ENCODE data around the gene LCMT2.
A peak's percentile ranks its signal among the peaks of the same experiment; 100 is the strongest.
"Not testable (repeated sequence)": the region's sequence is repeated elsewhere in the genome, so short reads cannot be mapped to it uniquely, and the experiment has no call there.

The LCMT2 gene

DNA sequence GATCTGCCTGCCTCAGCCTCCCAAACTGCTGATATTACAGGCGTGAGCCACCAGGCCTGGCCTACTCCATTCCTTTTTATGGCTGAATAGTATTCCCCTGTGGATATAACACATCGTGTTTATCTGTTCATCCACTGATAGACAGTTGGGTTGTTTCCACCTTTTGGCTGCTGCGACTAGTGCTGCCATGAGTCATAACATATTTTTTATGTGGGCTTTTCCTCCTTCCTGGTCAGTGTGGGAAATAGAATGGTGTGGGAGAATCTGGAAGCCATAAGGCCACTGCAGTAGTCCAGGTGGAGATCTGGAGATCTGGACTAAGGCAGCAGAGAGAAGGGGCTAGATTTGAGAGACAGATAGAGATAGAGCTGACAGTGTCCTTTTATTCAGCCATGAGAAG, 16.2 kb downstream of the LCMT2 start:
- DNase-seq (ENCODE audit: low read depth): no peak

DNA sequence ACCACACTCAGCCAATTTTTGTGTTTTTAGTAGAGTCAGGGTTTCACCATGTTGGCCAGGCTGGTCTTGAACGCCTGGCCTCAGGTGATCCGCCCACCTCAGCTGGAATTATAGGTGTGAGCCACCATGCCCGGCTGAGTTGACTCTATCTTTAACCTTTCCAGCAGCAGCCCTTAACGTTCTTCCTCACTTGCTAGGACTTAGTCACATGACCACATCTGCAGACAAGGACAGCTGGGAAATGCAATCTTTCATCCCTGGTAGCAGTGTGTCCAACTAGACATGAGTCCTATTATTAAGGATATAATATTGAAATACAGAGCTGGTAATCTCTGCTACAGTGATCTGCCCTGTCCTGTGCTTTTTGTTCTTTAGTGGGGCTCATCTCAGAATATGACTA, 18.0 kb downstream of the LCMT2 start:
- no peak for DNase-seq (ENCODE audit: low read depth)

DNA sequence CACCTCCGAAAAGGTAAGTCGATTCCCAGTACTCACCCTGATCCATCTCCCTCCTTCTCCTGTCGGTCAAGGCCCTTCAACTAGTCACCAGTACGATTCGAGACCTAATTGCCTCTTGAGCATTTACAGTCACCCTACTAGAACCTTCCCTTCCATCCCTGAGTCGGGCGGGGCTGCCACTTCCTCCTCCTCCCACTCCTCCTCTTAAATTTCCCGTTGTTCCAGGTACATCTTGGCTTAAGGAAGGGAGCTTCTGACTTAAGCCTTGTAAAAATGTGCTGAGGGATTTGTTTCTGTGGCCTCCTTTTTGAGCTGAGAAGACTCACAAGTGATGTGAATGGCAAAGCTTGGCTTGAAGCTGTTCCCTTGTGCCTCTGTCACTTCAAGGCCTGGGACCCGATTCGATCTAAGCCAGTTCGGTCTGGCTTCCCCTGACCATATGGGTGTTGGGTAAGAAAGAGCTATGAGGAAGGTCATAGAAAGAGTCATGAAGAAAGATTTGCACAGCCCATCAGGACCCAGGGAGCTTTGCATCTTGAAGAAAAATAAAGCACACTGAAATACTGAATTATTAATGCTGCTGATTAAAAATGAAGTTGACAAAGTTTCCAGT, 28.1 kb downstream of the LCMT2 start, which contains the start of gene TGM7:
Gene TGM7, minus strand, starts transcription at position 51 of the 613 bp plus-strand sequence.
- no peak for DNase-seq (ENCODE audit: low read depth)

DNA sequence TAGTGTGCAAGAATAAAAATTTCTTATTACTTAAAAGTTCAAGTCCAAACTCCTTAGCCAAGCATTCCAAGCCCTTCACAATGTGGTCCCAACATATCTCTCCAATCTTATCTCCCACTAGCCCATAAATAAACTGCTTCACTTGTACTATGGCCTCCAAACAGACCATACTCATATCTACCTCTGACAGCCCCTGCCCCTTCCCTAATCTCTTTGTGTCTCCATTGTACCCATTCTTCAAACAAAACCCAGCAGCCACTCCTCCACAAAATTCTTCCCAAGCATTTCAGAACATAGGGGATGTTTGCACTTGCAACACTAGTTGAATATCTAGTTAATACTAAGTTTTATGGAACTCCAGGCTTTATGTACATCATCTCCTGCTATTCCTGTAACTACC, 30.5 kb downstream of the LCMT2 start:
- DNase-seq (ENCODE audit: low read depth): peak; percentile 12

DNA sequence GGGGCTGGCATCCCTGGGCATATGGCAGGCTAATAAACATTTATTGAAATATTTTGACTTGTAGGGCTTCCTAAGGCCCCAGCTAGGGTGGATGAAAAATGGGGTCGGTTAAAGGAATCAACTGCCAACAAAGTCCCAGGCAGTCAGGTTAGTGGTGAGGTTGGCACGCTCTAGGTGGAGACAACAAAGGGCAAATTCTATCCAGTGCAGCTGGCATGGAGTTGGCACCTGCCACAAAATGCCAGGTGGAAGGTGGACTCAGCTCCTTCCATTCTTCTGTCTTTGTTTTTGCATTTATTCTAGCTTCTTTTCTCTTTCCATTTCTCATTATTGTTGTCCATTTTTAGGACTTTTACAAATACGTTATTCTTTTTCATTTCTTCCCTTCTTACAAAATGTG, 31.0 kb downstream of the LCMT2 start:
- DNase-seq (ENCODE audit: low read depth): no peak

DNA sequence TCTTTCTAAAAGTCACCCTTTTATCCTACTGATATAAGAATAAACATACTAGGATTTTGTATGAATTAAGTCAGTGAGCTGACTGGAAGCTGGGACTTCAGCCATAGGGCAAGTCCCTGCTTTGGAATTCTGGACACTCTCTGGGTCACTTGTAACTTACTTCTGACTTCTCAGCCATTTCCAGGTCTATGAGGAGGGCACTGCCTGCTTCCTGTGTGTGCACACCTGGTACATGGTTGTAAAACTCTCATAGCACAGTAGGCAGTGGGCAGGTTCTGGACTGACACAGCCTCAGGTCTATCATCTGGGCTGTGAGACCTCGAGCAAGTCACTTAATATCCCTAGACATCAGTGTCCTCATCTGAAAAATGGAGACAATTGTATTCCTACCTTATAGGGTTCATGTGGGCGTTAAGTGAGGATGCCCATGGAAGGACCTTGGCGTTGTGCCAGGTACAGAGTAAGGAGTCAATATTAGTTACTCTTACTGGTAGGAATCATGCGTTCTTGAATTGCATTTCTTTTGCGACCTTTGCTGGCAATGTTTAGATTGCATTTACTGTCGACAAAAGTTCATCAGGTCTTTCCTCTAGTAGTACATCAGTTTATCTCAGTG, 36.2 kb downstream of the LCMT2 start:
- DNase-seq (ENCODE audit: low read depth): no peak

DNA sequence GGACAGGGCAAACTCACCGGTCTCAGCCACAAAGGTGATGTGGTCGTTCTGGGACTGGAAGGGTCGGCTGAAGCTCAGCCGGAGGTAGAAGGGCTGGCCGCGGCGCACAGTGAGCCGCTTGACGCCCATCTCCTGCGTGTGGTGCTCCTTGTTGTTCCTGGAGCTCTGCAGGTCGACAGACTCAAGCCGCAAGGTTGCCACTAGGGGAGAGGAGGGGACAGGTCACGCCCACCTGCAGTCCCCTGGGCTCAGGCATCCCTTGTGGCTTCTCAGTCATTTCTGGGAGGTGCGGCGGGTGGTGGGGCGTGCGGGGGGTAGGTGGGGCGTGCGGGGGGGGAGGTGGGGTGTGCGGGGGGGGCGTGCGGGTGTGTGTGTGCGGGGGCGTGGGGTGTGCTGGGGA, 36.9 kb downstream of the LCMT2 start:
- DNase-seq (ENCODE audit: low read depth): no peak

DNA sequence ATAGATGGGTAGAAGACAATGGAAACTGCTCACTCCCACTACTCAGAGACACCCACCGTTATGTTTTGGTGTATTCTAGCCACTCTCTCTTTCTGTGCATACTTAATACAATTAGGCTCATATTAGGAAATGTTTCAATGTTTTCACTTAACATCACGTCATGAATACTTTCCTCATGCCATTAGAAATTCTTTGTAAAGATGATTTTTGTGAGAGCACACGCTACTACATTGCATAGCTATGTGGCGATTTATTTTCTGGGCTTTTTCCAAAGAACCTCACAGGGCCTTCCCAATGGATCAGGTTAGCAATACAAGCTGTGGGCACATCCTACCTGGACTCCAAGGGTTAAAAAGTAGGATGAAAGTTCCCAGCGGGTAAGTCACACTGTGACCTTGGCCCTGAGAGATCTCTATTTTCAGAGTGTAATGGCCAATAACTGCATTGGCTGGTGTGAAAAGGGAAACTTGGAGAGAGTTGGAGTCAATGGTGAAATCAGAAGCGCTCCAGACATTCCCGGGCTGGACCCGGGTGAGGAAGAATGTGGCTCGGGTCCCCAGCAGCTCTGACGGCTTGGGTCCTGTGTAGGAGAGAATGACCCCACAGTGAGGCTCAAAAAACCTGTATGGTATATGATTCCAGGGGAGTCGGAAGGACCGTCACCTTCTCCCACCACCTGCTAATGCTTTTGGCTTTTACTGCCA, 37.8 kb downstream of the LCMT2 start:
- DNase-seq (ENCODE audit: low read depth): no peak

DNA sequence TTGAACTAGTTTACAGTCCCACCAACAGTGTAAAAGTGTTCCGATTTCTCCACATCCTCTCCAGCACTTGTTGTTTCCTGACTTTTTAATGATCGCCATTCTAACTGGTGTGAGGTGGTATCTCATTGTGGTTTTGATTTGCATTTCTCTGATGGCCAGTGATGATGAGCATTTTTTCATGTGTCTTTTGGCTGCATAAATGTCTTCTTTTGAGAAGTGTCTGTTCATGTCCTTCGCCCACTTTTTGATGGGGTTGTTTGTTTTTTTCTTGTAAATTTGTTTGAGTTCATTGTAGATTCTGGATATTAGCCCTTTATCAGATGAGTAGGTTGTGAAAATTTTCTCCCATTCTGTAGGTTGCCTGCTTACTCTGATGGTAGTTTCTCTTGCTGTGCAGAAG, 40.7 kb downstream of the LCMT2 start:
- not testable (repeated sequence) for DNase-seq (ENCODE audit: low read depth)

DNA sequence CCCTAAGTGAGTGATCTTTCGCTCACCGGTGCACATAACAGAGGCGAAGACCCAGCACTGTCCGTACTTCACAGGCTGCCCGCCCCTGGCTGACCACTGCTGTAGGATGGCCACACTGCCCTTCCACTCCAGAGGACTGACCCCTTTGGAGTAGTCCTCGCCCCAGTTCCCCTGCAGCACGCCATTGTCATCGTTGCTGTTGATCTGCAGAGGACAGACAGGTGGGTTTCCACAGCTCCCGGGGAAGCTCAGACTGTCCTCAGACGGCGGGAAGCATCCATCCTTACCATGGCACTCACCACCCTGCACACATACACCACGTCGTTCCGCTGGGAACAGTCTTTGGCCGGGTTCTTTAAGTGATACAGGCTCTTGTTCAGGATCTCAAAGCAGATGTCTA, 43.1 kb downstream of the LCMT2 start:
- no peak for DNase-seq (ENCODE audit: low read depth)

DNA sequence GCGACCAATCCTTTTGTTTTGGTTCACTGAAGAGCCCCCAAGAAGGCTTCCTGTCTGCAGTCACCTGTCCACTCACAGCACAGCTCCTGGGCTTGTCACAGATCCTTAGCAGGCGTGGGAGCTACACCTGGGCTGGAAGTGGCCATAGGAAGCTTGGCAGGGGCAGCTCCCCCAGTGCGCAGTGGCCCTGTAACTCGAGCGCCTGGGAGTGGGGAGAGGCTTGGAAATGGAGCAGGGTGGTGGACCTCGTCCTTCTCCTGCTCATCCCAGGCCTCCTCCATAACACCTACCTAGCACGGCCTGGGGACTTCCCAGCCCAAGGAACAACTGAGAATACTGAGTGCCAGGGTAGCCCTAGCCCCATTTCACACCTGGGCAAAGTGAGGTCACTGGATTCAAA, 44.3 kb downstream of the LCMT2 start:
- no peak for DNase-seq (ENCODE audit: low read depth)

DNA sequence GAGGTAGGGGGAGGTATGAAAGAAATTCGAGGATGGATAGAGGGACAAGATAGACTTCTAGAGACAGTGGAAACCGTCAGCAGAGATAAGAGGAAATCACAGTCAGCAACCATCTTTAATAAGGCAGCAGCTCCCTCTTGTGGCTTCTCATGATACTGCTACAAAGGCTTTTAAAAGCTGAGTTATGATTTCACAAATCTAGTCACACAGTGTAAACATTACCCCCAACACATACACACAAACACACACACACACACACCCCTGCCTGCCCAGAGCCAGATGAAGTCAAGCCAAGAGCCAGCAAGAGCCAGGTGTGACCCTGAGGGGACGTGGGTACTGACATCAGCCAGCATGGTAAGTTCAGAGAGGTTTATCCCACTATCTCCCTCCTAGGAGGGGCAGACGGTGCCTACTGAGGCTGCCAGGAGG, 44.8 kb downstream of the LCMT2 start:
- DNase-seq (ENCODE audit: low read depth): peak; percentile 65

DNA sequence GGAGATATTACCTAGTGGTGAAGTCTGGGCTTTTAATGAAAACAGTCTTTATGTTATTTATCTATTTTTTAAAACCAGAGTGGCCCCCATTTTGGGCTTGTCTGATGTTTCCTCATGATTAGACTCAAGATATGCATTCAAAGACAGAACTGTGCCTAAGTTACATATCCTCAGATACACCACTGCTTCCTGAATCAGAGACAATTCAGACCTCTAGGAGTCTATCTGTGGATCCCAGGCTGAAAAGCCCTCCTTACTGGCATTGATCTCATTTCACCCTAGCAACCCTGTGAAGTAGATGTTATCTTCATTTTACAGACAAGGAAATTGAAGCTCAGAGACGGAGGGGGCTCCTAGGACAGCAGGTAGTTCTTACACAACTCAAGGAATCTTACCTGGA, 46.8 kb downstream of the LCMT2 start:
- no peak for DNase-seq (ENCODE audit: low read depth)

DNA sequence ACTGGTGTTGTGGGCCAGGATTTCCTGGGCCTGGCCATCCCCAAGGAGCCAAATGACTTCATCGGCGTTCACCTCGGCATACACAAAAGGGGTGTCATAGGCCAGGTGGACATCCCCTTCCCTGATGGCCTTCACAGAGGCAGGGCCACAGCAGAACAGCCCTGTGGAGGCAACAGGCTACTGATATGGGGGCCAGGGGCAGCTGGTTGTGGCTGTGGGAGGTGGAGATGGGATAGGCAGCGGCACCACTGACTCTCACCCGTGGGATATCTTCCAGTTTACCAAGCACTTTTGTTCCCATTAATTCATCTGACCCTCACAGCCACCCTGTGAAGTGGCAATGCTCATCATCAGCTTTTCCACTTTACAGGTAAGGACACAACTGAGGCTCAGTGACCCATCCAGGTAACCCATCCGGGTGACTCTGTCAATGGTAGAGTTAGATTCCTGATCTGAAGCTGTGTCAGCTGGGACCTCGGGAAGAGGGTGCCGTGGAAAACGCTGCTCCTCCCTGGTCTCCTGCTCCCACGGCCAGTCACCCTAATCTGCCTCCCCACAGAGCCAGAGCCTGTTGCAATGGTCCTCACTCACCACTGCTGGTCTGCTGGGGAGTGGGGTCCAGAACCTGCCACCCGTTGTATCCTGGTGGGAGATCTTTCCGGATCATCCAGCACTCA, 48.3 kb downstream of the LCMT2 start:
- no peak for DNase-seq (ENCODE audit: low read depth)

DNA sequence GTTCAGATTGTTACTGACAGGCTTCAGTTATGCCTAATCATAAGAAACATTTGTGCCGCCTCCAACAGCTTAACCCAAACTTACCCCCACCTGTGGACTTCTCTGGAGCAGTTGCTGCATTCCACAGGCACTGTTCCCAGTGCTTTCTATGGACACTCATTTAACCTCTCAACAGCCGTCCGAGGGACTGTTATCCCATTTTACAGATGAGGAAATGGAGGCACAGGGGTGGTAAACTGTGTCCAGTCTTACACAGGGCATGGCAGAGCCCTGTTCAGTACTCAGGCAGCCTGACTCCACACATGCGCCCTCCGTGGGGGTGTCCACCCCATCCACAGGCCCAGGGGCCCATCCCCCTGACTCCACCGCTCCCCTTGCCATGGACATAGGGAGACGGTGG, 49.4 kb downstream of the LCMT2 start:
- DNase-seq (ENCODE audit: low read depth): no peak

DNA sequence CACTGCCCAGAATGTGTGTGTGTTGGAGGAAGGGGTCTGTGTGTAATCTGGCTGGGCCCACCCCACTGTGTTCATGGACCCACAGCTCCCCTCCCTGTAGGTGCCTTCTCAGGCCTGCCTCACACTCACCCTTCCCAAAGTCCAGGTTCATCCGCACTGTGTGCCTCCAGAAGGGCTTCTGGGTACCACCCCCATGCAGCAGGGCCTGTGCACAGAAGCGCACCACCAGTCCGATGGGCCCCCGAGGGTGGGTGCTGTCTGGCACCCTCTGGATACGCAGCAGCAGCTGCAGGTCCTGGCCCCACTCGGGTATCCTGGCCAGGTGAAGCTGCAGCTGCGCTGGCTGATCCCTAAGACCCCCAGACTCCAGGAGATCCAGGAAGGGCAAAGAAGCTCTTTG, 50.9 kb downstream of the LCMT2 start:
- no peak for DNase-seq (ENCODE audit: low read depth)

DNA sequence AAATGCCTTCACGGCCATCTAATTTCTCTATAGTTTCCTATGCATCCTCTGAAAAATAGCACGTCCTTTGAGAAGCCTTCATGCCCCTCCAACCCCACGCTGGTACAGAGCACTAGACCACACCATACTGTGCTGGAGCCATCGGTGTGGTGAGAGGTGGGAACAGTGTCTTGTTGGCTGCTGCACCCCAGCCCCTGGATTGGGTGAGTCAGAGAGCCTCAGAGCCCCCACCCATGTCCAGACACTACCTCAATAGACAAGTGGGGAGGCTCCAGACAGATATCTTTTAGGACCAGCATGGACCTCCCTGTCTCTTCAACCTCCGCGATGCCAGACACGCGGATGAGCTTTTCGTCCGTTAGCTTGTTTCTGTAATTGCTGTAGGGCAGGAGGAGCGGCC, 51.5 kb downstream of the LCMT2 start:
- DNase-seq (ENCODE audit: low read depth): no peak

DNA sequence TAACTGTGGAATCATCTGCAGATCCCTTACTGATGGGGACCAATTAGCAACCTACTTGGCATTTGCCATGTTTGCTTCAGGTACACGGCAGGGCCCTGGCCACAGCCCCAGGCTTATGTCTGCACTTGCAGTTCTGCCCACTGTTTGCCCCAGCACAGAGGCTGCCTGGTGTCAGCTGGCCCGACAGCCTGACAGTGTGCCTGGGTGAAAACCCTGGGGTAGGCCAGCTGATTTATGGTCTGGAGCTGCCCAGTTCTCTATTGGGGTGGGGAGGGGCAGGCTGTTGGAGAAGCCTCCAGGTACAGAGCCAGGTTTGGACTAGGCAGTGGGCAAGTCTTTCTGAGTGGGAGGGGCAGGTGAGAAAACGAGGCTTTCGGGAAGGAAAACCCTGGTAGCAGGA, 52.5 kb downstream of the LCMT2 start:
- no peak for DNase-seq (ENCODE audit: low read depth)

DNA sequence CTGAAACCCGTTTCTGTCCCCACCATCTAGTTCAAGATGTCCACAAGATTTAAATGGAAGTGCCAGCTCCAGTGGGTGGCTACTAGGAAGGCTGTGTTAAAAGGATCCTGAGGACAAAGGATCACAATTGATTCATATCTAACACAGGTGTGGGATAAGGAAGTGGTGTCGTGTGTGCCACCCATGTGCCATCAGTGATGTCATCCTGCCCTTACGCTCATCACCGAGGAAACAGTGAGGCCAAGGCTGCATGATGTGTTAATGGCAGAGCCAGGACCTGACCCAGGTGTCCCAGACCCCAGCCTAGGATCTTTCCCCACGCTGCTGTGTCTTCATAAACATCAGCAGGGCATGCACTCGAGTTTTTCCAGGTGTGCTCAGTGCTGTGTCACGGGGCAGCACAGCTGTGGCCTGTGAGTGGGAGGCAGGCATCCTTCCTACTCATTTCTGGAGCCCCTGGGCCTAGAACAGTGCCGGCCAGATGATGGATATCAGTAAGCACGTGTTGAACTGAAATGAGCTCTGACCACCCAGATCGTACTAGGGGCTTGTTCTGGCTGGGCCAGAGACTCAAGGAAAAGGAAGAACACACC, 53.0 kb downstream of the LCMT2 start:
- no peak for DNase-seq (ENCODE audit: low read depth)

DNA sequence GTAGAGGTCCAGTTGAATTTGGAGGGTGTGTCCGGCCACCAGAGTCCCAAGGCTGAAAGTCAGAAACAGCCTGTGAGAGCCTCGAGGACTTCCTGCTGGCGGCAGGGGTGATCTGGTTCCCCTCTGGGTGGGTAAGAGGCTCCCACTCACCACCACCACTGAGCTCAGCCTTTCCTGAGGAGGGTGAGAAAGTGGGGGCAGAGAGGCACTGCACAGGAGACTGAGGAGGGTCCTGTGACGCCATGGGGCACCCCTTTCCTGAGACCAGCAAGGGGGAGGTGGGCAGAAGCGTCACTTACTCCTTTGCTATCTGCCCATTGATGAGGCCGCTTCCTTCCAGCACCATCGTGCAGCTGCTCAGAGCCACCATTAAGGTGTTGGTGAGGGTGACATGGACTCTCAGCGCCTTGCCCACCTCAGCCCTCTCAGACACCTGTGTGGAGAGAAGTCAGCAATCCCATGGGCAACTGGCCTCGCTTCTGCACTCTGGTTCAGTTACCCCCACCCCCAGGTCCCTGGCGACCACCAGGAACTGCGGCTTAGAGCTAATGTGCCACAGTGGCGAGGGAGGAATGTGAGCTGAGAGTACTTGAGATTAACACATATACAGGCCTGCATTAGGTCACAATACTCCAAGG, 53.7 kb downstream of the LCMT2 start:
- no peak for DNase-seq (ENCODE audit: low read depth)

DNA sequence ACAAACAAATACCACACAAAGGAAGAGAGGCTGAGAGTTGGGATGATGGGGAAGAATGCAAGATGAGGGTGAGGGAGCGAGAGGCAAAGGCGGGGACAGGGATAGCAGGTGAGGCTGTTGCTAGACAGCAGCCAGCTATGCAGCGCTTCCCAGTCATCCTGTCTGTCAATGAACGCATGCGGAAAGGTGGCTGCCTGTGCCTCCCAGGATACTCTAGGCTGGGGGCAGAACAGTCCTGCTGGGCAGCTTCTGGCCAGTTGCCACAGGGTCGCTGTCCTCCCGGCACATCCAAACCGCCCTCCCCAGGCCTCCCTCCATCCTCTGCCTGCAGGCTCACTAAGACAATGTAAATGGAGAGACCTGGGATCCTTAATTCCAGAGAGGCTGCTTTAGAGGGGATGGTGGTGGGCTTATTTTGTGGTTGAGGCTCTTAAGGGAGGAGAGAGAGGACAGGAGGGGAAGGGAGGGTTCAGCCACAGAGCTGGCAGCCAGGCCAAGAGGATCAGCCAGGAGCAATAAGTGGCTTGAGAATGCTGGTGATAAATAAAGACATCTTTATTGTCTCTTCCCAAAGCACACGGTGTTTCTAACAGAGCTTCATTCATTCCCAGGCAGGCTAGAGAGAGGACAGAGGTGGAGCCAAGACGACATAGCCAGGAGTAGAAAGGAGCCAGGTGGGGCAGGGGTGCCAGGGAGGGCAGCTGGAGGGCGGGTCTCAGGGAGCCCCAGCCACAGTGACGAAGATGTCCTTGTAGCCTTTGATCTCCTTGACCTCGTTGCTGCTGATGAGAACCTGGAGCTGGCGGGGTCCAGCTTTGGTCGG, 54.4 kb downstream of the LCMT2 start:
- DNase-seq (ENCODE audit: low read depth): no peak

Measured in amniotic epithelial cell (primary cell).